Embryonic facial prominence (tissue), 1 donor: ENCODE data around the gene WDR11.
A peak's percentile ranks its signal among the peaks of the same experiment; 100 is the strongest.

ENCODE experiments used
- DNase-seq: peaks from one replicate; pipeline ENCODE4 v3.0.0-alpha.2; 2016; ENCODE audit errors: extremely low spot score

The WDR11 gene

DNA sequence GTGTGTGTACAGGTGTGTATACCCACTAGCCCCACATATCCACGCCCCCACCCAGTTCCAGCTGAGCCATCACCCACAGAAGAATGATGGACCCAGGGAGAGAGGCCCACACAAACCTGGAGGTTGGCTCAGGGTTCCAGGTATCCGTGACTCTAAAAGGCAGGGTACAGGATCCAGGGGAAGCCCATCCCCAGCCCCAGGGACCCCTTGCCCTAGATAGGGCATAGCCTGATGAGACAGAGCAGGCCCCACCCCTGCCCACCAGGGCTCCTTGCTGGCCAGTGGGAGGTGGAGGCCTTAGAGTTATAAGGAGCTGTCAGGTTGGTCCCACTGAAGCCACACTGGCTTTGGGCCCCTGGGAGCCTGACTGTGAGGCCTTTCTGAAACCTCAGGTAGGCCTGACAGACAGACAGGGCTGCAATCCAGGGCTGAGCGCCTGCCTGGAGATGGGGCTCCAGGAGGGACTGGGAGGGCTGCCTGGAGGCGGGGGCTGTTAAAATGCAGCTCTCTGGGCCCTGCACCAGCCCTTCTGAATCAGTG is 93.5 kb downstream of the WDR11 start:
- no peak for DNase-seq

DNA sequence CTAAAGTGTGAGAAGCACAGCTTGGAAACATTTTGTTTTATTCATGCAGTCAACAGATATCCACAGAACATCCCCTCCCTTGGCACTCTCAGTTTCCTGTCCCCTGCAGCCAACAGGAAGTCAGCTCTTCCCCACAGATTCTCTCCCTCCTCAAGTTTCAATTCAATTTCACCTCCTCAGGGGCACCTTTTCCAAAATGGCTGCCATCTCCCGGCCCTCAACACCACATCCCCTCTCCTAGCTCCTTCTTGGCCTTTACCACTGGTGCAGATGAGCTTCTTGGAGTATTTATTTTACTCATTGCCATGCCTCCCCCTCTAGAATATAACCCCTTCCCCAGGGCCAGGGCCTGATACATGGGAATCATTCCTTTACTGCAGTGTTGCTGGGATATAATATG is 94.0 kb downstream of the WDR11 start:
- DNase-seq = no peak

DNA sequence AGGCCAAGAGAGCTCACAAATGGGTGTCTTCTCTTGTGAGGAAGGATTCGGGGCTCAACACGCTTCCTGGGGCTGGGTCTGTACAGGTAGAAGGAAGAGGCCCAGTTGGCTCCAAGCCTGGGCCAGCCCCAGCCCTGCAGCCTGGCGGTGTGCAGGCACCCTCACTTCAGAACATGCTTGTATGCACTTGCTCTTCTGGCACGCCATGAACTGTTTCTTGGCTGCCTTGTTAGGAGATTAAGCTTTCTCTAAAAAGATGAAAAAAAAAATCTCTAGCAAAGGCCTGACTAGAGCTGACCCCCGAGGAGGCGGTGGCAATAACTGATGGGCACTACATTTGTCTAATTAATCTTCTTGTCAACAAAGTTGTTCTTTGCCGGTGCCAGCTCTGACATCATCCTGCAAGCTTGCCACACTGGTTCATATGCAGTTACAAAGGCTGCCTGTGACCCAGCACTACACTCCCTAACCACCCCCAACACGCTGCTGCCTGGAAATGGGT is 94.7 kb downstream of the WDR11 start:
- no peak for DNase-seq

DNA sequence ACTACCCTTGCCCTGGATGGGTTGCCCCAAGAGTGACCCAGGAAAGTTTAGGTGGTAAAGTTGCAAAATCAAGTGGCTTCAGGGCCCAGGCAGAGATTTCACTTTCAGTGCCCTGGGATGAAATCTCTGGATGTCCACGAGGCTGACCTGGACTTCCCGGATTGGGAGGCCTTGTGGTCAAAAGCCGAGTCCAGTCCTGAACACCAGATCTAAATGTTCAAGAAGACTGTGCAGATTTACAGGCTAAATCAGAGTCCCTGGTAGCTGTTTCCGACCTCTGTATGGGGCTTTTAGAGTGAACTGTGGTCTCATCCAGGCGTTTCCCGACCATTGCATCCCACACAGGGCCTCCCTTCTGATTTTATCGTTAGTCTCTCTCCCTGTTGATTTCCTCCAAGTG is 95.3 kb downstream of the WDR11 start:
- DNase-seq = no peak

DNA sequence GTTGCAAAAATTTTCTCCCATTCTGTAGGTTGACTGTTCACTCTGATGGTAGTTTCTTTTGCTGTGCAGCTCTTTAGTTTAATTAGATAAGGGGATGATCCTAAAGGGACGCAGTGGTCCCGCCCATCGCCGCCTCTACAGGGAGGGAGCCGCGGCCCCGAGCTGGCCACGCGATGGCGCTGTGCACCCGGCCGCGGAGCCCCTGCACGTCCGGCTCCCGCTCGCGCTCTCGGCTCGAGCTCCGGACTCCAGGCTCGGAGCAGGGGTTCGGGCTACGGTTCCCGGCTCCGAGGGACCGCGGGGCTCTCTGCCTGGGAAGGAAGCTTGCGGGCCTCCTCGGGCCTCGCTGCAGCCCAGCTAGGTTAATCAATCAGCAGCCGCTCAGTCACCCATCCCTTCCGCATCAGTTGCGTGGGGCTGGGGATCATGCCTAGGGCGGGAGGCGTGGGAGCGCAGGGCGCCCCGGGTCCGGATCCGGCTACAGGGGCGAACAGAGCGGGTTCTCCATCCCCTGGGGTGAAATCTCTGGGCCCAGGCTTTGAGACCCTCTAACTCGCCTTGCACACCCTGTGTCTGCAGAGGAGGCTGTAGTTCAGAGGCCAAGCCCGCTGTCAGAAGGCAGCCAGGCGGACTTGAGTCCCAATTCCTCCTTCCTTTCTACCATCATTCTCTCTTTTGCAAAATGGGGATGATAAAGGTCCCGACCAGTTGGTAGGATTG is 97.9 kb downstream of the WDR11 start:
- peak; percentile 62 for DNase-seq

DNA sequence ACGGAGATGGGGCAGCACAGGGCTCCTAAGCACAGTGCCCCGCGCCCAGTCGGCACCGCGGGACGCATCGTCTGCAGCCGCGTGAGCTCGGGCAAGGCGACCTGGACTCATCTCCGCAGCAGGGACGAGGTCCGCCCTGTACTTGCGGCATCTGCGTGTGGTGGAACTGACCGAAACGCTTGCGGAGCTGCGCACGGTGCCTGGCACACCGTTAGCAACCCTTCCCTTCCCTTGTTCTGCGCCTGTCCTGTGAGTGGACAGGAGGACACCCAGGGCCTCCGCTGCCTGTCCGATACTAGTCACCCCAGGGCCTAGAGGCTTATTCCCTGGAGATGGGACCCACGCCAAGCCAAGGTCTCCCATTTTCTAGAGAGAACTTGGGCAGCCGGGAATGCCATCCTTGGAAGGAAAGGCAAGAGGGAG is 98.5 kb downstream of the WDR11 start:
- no peak for DNase-seq

DNA sequence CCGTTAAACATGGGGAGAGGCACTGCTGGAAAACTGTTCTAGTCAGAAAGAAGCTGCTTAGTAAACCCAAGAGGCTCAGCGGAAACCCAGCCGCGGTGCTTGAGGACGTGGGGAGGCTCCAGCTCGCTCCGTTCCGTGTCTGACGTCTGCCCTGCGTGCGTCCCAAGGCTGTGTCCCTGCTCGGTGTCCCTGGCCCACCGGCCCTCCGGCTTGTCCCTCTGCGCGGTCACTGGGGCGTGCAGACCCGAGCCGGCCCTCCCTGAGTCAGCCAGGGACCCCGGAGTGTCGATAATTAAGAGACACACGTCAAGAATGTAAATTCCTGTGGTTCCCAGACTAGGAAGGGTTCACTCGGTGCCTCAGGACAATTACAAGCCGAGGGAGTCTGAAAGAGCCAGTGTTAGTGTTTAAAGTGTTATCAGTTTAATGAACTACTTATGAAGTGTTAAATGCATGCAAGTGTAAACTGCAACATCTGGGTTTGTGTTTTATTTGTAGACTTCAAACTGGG is 98.9 kb downstream of the WDR11 start:
- no peak for DNase-seq

DNA sequence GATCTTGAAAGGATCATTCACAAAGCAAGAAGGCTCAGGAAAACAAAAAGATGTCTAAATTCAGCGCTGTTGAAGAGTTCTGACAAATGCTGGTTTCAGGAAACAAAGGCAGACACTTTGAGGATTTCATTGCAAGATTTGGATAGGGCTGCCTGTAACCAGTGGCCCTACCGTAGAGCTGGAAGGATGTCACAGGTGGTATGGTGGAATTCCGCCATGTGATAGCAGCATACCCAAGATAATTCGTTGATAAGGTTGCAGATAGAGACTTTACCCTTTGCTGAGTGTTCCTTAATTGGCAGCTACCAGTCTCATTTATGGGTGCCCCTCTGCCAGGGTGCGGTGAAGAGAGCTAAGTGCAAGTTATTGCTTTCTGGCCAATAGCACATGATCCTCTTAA is 100.1 kb downstream of the WDR11 start:
- DNase-seq = no peak

DNA sequence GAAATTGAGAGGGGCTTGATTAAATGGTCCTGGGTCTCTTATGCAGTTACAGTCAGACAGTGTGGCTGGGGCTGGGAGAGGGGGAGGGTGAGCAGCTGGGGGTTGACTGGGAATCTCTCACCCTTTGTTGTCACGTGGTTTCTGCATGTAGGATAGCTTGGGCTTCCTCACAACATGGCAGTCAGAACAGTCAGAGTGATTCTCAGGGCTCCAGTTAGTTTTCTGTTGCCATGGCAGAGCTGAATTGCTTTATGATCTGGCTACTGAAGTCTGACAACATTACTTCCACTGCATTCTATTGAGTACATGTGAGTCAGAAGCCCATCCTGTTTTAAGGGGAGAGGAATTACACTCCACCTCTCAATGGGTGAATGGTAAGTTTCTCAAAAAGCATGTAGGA is 102.7 kb downstream of the WDR11 start:
- DNase-seq = no peak
